Measurements from ENCODE around the gene INS. TPM values are rescaled to one million over a fixed set of nuclear protein-coding genes. Genes with fewer than 3 reads are reported as not detected.

The INS gene
- polyA plus RNA-seq, 1 experiment: not detected

- ChIA-PET POLR2A (no interaction called here), CTCF (interaction anchor here (0.6 to 8.6 kb wide), 10 partner anchors 12 to 333 kb away, joined by 3 to 122 read pairs (median 4); partner anchors contain the start of gene TSSC4)
- H3K27me3 ChIP-seq (ENCODE audit: control insufficient read depth, insufficient read depth, low read length): no peaks in the 10 kb centered on the region
- TF ChIP-seq, protein P1, sequence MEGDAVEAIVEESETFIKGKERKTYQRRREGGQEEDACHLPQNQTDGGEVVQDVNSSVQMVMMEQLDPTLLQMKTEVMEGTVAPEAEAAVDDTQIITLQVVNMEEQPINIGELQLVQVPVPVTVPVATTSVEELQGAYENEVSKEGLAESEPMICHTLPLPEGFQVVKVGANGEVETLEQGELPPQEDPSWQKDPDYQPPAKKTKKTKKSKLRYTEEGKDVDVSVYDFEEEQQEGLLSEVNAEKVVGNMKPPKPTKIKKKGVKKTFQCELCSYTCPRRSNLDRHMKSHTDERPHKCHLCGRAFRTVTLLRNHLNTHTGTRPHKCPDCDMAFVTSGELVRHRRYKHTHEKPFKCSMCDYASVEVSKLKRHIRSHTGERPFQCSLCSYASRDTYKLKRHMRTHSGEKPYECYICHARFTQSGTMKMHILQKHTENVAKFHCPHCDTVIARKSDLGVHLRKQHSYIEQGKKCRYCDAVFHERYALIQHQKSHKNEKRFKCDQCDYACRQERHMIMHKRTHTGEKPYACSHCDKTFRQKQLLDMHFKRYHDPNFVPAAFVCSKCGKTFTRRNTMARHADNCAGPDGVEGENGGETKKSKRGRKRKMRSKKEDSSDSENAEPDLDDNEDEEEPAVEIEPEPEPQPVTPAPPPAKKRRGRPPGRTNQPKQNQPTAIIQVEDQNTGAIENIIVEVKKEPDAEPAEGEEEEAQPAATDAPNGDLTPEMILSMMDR (IDR thresholded peaks at IDR 0.05; ENCODE audit: insufficient read depth, low read depth, low read length): no peak
- no peak for DNase-seq (ENCODE audit: low read depth)
- H3K36me3 ChIP-seq (ENCODE audit: control insufficient read depth, insufficient read depth, low read length): no peaks in the 10 kb centered on the region
- no peak overlapping the region for H3K4me3 ChIP-seq (ENCODE audit: low read depth, low read length)
Observed at GRCh38 chr11:2198621-2199365, 37.8 kb upstream of the INS start.

DNA sequence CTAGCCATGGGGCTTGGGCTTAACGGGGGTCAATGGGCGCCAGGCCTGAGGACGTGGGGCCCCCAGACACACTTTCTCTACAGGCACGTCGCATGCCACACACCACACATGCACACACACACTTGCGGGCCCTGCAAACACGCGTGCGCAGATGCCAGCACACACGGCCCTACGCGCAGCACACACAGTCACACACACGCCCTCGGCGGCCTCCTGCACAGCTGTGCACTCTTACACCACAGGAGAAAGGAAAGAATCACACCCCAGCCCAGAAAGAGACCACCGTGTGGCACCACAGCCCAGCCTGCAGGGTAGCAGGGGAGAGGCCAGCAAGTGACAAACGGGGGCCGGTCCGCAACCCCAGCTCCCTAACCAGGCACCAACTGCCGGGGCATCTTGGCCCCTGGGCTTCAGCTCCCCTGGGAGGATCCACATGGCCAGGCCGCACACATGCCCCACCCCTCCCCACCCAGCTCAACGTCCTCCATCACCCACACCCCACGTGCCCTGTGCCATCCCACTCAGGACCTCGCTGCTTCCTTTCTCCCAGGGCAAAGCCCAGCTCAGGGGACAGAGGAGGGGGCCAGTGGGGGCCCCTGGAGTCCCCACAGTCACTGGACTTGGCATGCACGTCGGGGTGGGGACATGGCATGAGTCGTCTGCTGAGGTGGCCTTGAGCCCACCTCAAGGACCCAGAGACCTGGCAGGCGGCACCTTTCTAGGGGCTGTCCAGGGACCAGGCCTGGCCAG lies 36.9 kb upstream of the INS start:
- Histone ChIP-seq H3K4me3 (ENCODE audit: low read depth, low read length) (no peak overlapping the region), H3K36me3 (ENCODE audit: control insufficient read depth, insufficient read depth, low read length) (no peaks in the 10 kb centered on the region), H3K27me3 (ENCODE audit: control insufficient read depth, insufficient read depth, low read length) (no peaks in the 10 kb centered on the region)
- ChIA-PET POLR2A (no interaction called here), CTCF (interaction anchor here (0.6 to 8.6 kb wide), 11 partner anchors 11 to 333 kb away, joined by 3 to 122 read pairs (median 4); partner anchors contain the start of gene TSSC4)
- TF ChIP-seq, protein P1 (IDR thresholded peaks at IDR 0.05; ENCODE audit: insufficient read depth, low read depth, low read length): no peak
- DNase-seq (ENCODE audit: low read depth): no peak

DNA sequence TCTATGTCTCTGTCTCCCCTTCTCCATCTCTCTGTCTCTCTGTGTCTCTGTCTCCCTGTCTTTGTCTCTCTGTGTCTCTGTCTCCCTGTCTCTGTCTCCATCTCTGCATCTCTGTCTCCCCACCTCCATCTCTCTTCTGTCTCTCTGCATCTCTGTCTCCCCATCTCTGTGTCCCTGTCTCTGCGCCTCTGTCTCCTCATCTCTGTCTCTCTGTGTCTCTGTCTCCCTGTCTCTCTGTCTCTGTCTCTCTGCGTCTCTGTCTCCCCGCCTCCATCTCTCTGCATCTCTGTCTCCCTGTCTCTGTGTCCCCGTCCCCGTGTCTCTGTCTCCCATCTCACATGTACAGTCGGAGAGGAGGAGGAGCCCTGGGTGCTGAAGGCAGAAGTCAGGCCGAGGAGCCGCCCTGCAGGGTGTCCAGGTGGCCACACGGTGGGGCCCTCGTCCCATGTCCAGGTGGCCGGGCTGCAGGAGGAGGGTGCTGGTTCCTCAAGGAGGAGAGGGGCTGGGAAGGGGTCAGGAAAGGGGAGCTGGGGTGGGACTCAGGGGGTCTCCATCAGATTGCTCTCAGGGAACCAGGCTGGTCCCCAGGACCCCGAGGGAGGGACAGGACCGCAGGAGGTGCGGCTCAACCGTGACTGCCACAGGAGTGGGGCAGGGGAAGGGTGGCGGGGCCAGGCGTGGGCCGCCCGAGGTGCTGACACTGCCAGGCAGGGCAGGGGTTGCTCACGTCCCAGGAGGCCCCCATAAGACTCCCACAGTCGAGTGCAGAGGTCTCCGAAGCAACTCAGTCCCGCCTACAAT lies 36.2 kb upstream of the INS start:
- ChIA-PET CTCF (interaction anchor here (1.0 to 8.6 kb wide), 7 partner anchors 102 to 334 kb away, joined by 3 to 122 read pairs (median 5); partner anchors contain the start of gene TSSC4), POLR2A (no interaction called here)
- no peak overlapping the region for H3K4me3 ChIP-seq (ENCODE audit: low read depth, low read length)
- TF ChIP-seq, protein P1 (IDR thresholded peaks at IDR 0.05; ENCODE audit: insufficient read depth, low read depth, low read length): peak; percentile 94
- DNase-seq (ENCODE audit: low read depth): no peak
- no peaks in the 10 kb centered on the region for H3K36me3 ChIP-seq (ENCODE audit: control insufficient read depth, insufficient read depth, low read length)
- no peaks in the 10 kb centered on the region for H3K27me3 ChIP-seq (ENCODE audit: control insufficient read depth, insufficient read depth, low read length)

DNA sequence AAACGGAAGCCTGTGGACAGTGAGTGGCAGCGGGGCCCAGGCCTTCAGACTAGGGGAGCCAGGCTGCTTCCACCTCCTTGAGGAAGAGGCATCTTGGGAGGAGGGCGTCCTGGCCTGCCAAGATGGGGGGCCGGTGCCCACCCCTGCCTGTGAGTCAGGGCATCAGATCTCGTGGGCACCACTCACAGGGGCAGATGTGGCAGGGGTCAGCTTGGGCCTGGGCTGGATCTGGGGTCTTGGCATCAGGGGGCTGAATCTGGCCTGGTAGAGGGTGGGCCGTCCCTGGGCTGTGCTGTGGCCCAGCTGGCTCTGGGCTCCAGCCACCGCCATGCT lies 34.7 kb upstream of the INS start:
- TF ChIP-seq, protein P1 (IDR thresholded peaks at IDR 0.05; ENCODE audit: insufficient read depth, low read depth, low read length): no peak
- ChIA-PET CTCF (interaction anchor here (0.8 to 5.1 kb wide), 8 partner anchors 23 to 339 kb away, joined by 3 to 75 read pairs (median 4); partner anchors contain the start of genes C11orf21 and TSPAN32), POLR2A (no interaction called here)
- Histone ChIP-seq H3K27me3 (ENCODE audit: control insufficient read depth, insufficient read depth, low read length) (peaks cover 1% of the 10 kb centered on the region; the same call in 1 of the 2 replicates), H3K36me3 (ENCODE audit: control insufficient read depth, insufficient read depth, low read length) (no peaks in the 10 kb centered on the region), H3K4me3 (ENCODE audit: low read depth, low read length) (no peak overlapping the region)
- DNase-seq (ENCODE audit: low read depth): no peak
